PC-3 (cell line): Measurements from ENCODE around the gene TNFSF13.

Experiments used
- EZH2phosphoT487 ChIP-seq: fragments of 300-600 bp; sonication (generic); IDR thresholded peaks from 2 replicates; pipeline ENCODE4 v1.6.1; 2018; ENCODE audit warnings: mild to moderate bottlenecking, antibody characterized with exemption, low read length, borderline replicate concordance
- TF ChIP-seq, protein P1 (sequence below): fragments of 300-600 bp; sonication (generic); conservative IDR thresholded peaks from 2 replicates; pipeline ENCODE4 v1.5.1; 2017; ENCODE audit warnings: antibody characterized with exemption, low read depth, mild to moderate bottlenecking, low read length

GRCh38 chr17:7572588-7573323 is 14.2 kb downstream of the TNFSF13 start:
- TF ChIP-seq, protein P1, sequence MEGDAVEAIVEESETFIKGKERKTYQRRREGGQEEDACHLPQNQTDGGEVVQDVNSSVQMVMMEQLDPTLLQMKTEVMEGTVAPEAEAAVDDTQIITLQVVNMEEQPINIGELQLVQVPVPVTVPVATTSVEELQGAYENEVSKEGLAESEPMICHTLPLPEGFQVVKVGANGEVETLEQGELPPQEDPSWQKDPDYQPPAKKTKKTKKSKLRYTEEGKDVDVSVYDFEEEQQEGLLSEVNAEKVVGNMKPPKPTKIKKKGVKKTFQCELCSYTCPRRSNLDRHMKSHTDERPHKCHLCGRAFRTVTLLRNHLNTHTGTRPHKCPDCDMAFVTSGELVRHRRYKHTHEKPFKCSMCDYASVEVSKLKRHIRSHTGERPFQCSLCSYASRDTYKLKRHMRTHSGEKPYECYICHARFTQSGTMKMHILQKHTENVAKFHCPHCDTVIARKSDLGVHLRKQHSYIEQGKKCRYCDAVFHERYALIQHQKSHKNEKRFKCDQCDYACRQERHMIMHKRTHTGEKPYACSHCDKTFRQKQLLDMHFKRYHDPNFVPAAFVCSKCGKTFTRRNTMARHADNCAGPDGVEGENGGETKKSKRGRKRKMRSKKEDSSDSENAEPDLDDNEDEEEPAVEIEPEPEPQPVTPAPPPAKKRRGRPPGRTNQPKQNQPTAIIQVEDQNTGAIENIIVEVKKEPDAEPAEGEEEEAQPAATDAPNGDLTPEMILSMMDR = no peak
- TF ChIP-seq EZH2phosphoT487 = no peak
